GM12801 (cell line): ENCODE results near the gene GANC.

ENCODE experiments used
- TF ChIP-seq, protein P1 (sequence below): IDR thresholded peaks from one replicate; pipeline ENCODE4 v1.5.1; 2011; ENCODE audit warnings: control low read depth; ENCODE audit not compliant: insufficient read length; ENCODE audit errors: extremely low read depth

Gene GANC

DNA sequence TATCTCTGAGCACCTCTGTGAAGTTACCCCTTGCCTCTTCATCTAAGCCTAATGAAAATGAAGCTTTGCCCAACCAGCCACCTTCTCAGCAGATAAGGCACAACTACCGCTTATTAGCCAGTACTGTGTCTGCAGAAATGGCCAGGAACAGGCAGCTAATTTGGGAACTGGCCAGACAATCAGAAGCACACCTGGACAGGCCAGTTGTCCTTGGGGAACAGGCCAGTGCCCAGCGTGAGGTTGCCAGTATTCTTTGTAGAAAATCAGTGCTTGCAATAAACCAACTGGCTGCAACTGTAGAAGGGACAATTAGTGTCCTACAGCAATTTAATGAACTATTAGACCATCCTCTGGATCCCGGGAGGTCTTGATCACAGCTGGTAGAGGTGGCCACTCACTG lies 10.7 kb downstream of the GANC start:
- TF ChIP-seq, protein P1, sequence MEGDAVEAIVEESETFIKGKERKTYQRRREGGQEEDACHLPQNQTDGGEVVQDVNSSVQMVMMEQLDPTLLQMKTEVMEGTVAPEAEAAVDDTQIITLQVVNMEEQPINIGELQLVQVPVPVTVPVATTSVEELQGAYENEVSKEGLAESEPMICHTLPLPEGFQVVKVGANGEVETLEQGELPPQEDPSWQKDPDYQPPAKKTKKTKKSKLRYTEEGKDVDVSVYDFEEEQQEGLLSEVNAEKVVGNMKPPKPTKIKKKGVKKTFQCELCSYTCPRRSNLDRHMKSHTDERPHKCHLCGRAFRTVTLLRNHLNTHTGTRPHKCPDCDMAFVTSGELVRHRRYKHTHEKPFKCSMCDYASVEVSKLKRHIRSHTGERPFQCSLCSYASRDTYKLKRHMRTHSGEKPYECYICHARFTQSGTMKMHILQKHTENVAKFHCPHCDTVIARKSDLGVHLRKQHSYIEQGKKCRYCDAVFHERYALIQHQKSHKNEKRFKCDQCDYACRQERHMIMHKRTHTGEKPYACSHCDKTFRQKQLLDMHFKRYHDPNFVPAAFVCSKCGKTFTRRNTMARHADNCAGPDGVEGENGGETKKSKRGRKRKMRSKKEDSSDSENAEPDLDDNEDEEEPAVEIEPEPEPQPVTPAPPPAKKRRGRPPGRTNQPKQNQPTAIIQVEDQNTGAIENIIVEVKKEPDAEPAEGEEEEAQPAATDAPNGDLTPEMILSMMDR, result no peak

GRCh38 chr15:42284551-42284950 lies 11.6 kb downstream of the GANC start:
- TF ChIP-seq, protein P1, result no peak

- TF ChIP-seq, protein P1, result no peak
These were observed 12.0 kb downstream of the GANC start for GRCh38 chr15:42285034-42285433.

DNA sequence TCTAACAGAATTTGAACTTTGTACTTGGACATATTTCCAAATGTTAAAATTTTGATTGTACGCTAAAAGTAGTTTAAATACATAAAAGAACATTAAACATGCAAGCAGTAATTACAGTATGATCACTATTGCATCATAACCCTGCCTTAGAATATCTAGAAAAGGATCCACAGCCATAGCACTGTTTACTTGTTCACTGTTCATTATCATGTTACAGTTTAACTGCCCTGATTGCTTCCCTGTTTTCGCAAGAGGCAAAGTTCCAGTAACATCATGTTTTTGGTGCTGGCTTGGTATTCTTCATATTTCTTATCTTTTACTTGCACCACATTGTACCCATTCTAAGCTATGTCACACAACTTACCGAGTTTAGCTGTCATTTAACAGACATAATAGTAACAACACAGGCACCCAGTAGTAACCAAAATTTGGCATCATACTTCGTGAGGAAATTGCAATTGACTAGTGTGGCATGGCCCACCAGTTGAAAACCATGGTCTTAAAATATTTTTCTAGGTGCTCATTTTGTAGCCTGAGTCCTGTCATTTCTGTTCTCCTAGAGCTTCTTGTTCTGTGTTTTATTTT lies 13.5 kb downstream of the GANC start:
- TF ChIP-seq, protein P1, result no peak

- TF ChIP-seq, protein P1, result no peak
These were observed 14.9 kb downstream of the GANC start for GRCh38 chr15:42287931-42288330.

DNA sequence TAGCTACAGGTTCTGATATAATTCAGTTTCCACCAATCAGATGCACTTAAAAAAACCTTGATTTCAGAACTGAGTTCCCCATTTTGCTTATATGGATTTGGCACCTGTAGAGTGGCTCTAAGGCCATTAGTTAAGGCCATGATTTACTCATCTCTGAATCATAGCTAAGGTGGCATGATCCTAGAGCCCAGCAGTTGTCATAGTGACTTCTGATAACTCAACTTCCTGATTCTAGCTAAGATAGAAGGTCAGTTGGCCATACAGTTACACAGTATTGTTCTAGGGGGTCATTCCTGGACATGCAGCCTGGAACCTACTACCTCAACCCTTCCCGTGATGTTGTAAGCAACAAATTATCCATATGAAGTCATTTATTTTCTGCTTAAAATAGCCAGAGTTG lies 16.2 kb downstream of the GANC start:
- TF ChIP-seq, protein P1, result no peak

- TF ChIP-seq, protein P1, result no peak
These were observed 33.7 kb downstream of the GANC start for GRCh38 chr15:42306681-42307080.

DNA sequence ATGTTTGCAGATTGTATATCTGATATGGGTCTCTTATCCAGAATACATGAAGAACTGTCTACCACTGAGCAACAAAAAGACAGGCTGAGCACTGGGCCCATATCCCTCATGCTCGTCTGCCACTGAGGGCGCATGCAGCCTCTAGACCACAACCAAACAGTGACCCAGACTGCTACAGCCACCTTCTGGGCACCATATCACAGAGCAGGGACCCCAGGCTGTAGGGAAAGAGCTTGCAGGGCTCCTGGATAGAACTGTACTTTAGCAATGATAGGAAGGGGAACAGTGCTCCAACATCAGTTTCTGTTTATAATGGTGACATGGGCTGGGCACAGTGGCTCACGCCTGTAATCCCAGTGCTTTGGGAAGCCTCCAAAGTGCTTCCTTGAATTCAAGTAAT lies 40.5 kb downstream of the GANC start:
- TF ChIP-seq, protein P1, result no peak
